Skin epidermis (tissue), 12 donors: ENCODE data around the gene SSH3.

Experiments used
- H3K27ac ChIP-seq, 21 experiments: fragments of 200-600 bp; sonication (generic) in 11 of 21; one replicate each; pipeline ENCODE4 v1.5.0; 2020; ENCODE audit warnings: mild to moderate bottlenecking in 3 of 21, inconsistent platforms in 2 of 21, moderate library complexity in 2 of 21
- H3K4me3 ChIP-seq, 7 experiments: fragments of 200-600 bp; sonication (generic) in 2 of 7; one replicate each; pipeline ENCODE4 v1.5.0; 2020; ENCODE audit warnings: inconsistent platforms in 2 of 7, mild to moderate bottlenecking in 2 of 7, moderate library complexity in 1 of 7

Gene SSH3

DNA sequence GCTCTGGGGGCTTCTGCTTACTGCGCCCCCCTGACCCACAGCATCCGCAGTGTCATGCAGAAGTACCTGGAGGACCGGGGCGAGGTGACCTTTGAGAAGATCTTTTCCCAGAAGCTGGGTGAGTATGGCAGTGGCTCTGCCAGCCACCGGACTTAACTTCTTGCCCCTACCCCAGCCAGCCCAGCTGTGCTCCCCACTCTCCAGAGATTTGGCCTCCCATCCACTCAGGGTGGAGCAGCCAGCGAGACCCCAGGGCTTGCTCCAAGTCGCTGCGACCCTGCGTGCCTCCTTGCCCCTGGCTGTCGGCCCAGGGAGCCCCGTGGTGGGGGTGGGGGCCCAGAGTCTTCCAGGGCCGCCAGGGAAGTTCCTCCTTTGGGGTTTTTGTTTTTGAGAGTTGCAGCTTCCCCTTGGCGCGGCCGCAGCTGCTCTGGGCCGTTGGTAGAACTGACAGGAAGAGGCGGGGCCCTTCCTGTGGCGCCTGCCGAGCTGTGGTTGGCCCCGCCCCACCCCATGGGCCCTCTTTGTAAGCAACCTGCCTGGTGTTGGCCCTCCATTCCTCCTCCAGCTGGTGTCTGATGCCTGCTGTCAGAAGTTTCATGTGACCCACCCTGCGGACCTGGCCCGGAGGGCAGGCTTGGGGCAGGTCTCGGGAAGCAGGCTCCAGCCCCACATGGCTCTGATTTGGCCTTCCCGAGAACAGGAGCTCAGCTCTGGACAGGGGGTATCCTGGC, 25.9 kb upstream of the SSH3 start:
- Histone ChIP-seq H3K27ac (peak overlapping the region; percentile 36 to 100 (median 93)), H3K4me3 (peak overlapping the region in 6 of 7 experiments; percentile 1 to 20 (median 16))

DNA sequence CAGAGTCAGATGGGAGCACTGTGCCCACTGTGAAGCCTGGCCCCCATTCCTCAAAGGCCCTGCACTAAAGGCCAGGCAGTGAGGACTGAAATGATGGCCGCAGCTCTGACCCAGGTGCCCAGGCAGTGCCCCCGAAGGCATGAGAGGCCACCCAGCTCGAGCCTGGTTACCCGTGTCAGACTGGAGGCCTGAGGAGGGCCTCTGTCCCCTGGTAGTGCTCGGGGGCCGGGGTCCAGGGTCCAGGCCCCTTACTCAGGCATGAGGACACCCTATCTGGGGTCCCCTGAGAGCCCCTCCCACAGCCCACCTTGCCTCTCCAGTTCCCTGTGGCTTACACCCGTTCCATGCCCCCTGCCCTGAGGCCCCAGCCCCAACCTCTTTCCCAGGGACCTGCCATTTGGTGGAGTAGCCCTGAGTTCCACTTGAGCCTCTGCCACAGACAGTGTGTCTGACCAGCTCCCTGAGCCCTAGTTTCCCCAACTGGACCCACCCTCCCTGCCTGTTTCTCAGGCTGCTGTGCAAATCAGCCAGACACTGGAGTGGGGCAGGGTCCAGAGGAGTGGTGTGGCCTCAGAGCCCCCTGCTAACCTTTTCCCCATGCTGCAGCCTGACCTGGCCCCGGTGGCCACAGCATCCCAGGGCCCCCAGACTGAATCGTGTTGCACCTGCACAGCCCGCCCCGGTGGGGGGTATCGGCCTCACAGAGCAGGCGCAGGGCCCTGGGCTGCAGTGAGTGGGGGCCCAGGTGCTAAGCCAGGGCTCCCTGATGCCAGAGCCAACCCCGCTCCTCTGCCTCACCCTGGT, 25.0 kb upstream of the SSH3 start:
- peak overlapping the region in 3 of 7 experiments; percentile 1 to 20 (median 18) for H3K4me3 ChIP-seq

DNA sequence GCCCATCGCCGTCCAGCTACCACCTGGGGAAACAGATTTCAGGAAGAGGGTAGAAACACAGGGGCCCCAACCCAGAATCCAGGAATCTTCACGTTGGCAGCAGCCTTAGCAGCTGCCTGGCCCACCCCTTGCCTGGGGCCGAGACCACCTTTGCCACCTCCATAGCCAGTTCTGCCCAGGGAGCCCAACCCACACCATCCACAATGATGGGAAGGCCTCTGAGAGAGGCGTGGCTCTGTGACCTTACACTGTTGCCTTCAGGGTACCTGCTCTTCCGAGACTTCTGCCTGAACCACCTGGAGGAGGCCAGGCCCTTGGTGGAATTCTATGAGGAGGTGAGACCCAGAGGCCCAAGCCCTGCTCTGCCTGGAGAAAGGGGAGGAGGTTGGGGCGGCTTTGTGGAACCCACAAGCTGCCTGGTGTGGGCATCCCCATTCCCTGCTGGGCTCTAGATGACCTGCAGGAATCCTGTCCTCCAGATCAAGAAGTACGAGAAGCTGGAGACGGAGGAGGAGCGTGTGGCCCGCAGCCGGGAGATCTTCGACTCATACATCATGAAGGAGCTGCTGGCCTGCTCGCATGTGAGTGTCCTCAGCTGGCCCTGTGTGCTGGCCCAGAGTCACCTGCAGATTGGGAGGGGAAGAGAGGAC, 24.3 kb upstream of the SSH3 start:
- Histone ChIP-seq H3K4me3 (no peak overlapping the region), H3K27ac (peak overlapping the region in 20 of 21 experiments; percentile 14 to 100 (median 92))

More for the DNA sequence above, 25.0 kb upstream of the SSH3 start:
- peak overlapping the region; percentile 36 to 100 (median 93) for H3K27ac ChIP-seq

DNA sequence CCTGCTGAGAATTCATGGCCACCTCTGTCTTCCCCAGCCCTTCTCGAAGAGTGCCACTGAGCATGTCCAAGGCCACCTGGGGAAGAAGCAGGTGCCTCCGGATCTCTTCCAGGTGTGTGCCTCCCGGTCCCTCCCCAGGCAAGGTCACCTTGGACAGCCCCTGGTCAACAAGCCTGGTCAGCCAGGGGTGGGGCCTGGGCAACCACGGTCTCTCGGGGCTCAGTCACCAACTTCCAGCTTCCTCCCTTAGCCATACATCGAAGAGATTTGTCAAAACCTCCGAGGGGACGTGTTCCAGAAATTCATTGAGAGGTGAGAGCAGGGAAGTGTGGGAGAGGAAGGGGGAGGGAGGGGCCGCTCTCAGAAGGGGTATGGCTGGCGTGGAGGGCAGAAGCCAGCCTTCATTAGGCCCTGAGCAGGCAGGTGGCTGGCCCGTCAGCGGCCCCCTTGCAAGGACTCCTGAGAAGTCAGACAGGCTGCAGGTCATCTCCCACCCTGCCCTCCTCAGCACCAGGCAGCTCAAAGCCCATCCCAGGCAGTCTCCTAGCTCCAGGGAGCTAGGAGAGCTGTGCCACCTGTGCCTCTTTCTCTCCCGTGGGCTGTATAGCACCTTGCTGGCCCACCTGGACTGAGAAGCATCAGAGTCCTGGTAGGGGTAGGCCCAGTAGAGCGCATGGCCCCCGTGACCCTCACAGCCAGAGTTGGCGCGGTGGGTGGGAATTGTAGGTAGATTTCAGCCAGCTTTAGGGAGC, 23.6 kb upstream of the SSH3 start:
- H3K4me3 ChIP-seq = no peak overlapping the region
- H3K27ac ChIP-seq = peak overlapping the region in 18 of 21 experiments; percentile 29 to 100 (median 93)

DNA sequence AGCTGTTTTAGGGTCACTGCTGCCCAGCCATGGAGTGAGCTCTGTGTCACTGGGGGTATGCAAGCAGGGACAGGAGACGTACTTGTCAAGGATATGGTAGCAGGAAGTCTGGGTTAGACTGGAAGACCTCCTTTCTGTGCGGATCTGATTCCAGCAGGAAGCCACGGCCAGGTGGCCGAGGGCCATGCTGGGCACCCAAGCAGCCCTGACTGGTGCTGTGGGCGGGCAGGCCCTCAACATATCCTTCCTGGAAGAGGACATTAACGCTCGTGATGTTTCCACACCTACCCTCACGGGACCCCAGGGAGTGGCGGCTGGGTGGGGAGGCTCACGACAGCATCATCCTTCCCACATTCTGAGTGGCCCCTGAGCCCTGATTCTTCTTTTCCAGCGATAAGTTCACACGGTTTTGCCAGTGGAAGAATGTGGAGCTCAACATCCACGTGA, 23.0 kb upstream of the SSH3 start:
- Histone ChIP-seq H3K27ac (peak overlapping the region in 15 of 21 experiments; percentile 31 to 100 (median 93)), H3K4me3 (no peak overlapping the region)

DNA sequence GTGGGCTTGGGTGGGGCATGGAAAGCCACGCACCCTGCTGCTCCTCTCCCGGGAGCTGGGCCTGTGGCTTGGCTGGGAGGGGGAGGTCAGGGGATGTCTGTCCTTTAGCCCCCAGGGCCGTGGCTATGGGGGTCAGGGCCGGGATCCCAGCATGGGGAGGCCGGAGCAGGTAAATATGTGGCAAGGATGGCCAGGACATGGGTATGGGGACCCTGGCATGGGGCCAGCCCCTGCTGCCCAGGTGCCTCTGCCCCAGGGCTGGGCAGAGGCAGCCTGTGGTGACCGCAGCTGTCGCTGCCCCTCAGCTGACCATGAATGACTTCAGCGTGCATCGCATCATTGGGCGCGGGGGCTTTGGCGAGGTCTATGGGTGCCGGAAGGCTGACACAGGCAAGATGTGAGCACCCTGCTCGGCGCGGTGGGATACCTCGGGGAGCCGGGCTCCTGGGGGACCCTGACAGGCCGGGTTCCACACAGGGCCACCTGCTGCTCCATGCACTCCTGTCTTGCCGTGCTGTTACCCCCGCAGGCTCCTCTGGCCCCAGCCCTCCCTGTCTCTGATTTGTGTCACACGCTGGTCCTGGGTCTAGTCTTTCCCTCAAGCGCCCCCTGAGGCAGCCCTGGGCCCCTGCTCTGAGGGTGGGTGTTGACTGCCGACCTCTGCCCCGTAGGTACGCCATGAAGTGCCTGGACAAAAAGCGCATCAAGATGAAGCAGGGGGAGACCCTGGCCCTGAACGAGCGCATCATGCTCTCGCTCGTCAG, 22.4 kb upstream of the SSH3 start:
- H3K27ac ChIP-seq = peak overlapping the region in 15 of 21 experiments; percentile 31 to 100 (median 93)
- H3K4me3 ChIP-seq = no peak overlapping the region

DNA sequence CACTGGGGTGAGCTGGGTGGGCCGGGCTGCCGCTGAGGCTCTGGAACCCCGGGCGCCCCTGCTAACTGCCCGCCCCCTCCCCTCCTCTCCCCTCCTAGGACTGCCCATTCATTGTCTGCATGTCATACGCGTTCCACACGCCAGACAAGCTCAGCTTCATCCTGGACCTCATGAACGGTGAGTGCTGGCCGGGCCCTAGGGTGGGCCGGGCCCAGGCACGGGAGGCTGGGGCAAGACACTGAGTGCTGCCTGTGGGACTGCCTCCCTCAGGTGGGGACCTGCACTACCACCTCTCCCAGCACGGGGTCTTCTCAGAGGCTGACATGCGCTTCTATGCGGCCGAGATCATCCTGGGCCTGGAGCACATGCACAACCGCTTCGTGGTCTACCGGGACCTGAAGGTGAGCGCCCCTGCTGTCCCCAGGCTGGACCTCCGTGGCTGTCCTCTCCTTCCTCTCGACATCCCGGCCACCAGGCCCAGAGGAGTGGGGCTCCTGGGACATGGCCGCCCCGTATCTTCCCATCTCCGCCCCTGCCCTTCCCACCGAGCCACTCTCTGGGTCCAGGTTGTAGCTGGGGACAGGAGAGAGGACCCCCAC, 21.7 kb upstream of the SSH3 start:
- Histone ChIP-seq H3K4me3 (no peak overlapping the region), H3K27ac (peak overlapping the region in 9 of 21 experiments; percentile 18 to 100 (median 50))

DNA sequence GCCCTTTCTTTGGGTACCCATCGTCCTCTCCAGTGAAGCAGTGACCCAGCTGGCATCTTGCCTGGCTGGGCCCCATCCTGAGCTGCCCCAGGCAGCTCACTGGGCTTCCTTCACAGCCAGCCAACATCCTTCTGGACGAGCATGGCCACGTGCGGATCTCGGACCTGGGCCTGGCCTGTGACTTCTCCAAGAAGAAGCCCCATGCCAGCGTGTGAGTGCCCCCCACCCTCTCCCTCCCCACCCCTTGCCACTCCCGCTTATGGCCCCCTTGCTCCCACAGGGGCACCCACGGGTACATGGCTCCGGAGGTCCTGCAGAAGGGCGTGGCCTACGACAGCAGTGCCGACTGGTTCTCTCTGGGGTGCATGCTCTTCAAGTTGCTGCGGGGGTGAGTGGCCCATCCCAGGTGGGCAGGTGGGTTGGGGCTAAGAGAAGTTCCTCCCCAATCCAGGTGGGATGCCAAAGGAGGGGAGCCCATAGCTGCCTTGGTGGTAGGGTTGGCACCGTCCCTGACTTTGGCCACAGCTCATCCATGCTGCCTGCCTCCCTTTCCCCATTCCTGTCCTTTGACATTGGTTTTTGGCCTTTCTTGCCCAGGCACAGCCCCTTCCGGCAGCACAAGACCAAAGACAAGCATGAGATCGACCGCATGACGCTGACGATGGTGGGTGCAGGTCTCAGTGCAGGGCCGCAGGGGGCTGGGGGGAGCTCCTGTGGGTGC, 21.0 kb upstream of the SSH3 start:
- Histone ChIP-seq H3K27ac (peak overlapping the region in 14 of 21 experiments; percentile 6 to 100 (median 42)), H3K4me3 (no peak overlapping the region)

DNA sequence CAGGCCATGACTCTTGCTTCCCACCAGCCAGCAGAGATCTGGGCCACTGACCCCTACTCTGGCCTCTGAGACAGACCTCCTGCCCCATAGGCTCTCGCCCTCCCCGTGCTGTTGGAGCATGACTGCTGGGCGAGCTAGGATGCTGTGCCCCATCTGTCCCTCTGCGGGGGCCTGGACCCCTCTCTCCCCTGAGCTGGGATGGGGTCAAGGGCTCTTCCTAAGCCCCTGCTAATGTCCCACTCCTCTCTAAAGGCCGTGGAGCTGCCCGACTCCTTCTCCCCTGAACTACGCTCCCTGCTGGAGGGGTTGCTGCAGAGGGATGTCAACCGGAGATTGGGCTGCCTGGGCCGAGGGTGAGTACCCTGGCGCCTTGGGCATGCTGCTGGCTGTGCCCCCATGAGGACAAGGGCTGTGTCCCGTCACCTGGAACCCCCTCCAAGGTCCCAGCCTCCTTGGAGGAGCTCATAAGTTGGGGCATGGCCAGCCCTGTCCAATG, 20.4 kb upstream of the SSH3 start:
- Histone ChIP-seq H3K4me3 (no peak overlapping the region), H3K27ac (peak overlapping the region in 15 of 21 experiments; percentile 0 to 100 (median 38))

DNA sequence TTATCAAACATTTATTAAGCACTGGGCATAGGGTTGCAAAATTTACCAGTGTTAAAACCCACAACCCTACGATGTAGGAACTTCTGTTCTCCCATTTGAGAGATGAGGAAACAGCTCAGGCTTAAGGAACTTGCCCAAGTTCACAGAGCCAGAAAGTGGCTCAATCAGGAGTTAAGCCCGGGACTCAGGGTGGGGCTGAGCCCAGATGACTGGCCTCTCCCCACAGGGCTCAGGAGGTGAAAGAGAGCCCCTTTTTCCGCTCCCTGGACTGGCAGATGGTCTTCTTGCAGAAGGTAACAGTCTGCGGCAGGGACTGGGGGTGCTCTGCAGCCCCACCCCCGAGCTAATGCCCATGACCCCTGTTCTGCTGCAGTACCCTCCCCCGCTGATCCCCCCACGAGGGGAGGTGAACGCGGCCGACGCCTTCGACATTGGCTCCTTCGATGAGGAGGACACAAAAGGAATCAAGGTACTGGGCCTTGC, 19.8 kb upstream of the SSH3 start:
- H3K27ac ChIP-seq = peak overlapping the region in 17 of 21 experiments; percentile 1 to 100 (median 42)
- no peak overlapping the region for H3K4me3 ChIP-seq

DNA sequence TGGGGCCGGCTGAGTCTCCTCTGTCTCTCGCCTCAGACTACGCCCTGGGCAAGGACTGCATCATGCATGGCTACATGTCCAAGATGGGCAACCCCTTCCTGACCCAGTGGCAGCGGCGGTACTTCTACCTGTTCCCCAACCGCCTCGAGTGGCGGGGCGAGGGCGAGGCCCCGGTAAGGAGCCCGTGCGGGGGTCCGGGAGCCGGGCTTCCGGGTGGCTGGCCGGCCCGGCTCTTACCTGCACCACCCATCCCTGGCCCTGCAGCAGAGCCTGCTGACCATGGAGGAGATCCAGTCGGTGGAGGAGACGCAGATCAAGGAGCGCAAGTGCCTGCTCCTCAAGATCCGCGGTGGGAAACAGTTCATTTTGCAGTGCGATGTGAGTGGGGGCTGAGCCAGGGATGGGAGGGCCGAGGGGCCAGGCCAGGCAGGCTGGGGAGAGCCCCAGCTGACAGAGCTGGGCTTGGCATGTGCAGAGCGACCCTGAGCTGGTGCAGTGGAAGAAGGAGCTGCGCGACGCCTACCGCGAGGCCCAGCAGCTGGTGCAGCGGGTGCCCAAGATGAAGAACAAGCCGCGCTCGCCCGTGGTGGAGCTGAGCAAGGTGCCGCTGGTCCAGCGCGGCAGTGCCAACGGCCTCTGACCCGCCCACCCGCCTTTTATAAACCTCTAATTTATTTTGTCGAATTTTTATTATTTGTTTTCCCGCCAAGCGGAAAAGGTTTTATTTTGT, 18.4 kb upstream of the SSH3 start:
- peak overlapping the region in 15 of 21 experiments; percentile 16 to 100 (median 98) for H3K27ac ChIP-seq
- peak overlapping the region in 2 of 7 experiments; percentile 4 to 10 for H3K4me3 ChIP-seq

DNA sequence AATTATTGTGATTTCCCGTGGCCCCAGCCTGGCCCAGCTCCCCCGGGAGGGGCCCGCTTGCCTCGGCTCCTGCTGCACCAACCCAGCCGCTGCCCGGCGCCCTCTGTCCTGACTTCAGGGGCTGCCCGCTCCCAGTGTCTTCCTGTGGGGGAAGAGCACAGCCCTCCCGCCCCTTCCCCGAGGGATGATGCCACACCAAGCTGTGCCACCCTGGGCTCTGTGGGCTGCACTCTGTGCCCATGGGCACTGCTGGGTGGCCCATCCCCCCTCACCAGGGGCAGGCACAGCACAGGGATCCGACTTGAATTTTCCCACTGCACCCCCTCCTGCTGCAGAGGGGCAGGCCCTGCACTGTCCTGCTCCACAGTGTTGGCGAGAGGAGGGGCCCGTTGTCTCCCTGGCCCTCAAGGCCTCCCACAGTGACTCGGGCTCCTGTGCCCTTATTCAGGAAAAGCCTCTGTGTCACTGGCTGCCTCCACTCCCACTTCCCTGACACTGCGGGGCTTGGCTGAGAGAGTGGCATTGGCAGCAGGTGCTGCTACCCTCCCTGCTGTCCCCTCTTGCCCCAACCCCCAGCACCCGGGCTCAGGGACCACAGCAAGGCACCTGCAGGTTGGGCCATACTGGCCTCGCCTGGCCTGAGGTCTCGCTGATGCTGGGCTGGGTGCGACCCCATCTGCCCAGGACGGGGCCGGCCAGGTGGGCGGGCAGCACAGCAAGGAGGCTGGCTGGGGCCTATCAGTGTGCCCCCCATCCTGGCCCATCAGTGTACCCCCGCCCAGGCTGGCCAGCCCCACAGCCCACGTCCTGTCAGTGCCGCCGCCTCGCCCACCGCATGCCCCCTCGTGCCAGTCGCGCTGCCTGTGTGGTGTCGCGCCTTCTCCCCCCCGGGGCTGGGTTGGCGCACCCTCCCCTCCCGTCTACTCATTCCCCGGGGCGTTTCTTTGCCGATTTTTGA, 17.5 kb upstream of the SSH3 start:
- peak overlapping the region; percentile 26 to 100 (median 97) for H3K27ac ChIP-seq
- H3K4me3 ChIP-seq = peak overlapping the region in 1 of 7 experiments; percentile 7

DNA sequence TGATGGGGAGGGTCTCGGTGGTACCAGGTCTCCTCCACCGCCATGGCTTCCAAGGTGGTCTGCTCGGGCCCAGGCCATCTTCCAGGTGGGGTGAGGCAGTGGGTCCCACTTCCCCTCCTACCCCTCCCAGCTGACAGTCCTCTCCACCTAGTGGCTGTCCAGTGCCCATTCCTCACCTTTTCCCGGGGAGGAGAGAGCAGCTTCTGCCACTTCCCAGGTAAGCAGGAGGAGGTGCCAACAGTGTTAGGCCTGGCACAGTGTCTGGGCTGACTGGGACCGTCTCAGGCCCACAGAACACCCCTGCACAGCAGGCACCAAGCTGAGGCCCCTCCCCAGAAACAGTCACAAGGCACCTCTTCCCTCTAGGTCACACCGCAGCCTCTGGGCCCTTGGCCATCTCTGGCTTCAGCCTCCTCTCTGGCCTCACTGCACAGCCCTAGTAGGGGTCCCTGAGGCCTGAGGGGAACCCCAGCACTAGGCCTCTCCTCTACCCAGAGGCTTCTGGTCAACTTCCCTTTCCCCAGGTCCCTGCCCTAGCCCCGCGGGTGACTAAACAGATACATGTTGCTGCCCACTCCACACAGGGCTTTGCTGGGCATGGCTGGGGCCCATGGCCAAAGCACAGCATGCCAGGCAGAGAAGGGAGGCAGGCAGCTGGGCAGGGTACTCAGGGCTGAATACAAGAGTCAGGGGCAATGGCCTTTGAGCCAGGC, 16.6 kb upstream of the SSH3 start:
- H3K4me3 ChIP-seq = no peak overlapping the region
- peak overlapping the region; percentile 36 to 100 (median 97) for H3K27ac ChIP-seq

DNA sequence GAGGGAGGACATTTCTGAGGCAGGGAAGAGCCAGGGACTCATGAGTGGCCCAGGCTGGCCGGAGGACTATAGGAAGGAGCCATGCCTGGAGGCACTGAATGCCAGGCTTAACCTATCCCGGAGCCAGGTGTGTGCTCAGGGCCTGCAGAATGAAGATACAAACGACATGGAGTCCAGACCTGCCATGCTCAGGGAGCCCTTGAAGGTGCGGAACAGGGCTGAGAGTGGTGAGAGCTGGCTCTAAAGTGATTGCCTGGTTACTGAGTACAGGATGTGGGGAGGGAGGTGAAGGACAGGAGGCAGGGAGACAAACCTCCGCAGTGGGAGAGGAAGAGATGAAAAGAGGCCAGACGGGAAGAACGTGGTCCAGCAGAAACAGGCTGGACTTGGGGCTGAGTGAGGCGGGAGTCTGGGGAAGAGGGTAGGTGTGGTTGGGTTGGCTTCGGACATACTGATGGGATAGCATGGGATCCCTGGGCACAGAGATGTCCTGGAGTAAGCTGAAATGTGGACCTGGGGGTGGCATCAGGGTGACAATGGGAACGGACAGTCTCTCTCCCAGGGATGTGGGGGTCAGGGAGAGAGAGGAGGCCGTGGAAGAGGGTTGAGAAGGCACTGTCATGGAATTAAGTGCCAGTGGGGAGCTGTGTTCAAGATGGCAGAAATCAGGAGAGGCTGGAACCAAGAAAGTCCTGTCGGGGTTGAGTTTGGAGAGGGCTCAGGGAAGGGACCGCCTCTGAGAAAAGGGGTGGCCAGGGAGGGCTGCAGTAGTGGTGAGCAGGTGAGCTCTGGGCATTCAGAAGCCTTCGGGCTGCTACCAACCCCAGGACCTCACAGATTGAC, 15.8 kb upstream of the SSH3 start:
- peak overlapping the region in 3 of 7 experiments; percentile 56 to 78 (median 60) for H3K4me3 ChIP-seq

More for the DNA sequence above, 15.8 kb upstream of the SSH3 start:
- H3K27ac ChIP-seq = peak overlapping the region; percentile 36 to 100 (median 97)
